GM18511 (cell line): Measurements from ENCODE around the gene CDK4.

Experiments
- ATAC-seq: cut with Tn5 transposase; IDR thresholded peaks from one replicate; pipeline ENCODE4 v1.9.1; 2021; ENCODE audit warnings: mild to moderate bottlenecking, moderate library complexity; ENCODE audit not compliant: unreplicated experiment

The CDK4 gene

GRCh38 chr12:57772429-57773322 lies 20.6 kb upstream of the CDK4 start, which contains the start of gene EEF1AKMT3:
TSS of gene EEF1AKMT3 (plus strand) at chr12:57772614. CDS start at chr12:57772725, 111 bp downstream.
- peak; percentile 31 for ATAC-seq

- peak; percentile 86 for ATAC-seq
These were observed 19.8 kb upstream of the CDK4 start, which contains the start of gene METTL1 for GRCh38 chr12:57771873-57772428. TSS of gene METTL1 (minus strand) at chr12:57772105. CDS start at chr12:57772083, 22 bp downstream.

GRCh38 chr12:57771236-57771872 lies 19.2 kb upstream of the CDK4 start:
- peak; percentile 80 for ATAC-seq

- ATAC-seq = no peak
These were observed 18.6 kb upstream of the CDK4 start for GRCh38 chr12:57770734-57771133.

- ATAC-seq = no peak
These were observed 17.5 kb upstream of the CDK4 start for GRCh38 chr12:57769594-57769993.

- ATAC-seq = no peak
These were observed 15.8 kb upstream of the CDK4 start for GRCh38 chr12:57767876-57768275.

- ATAC-seq = no peak
These were observed 15.2 kb upstream of the CDK4 start for GRCh38 chr12:57767305-57767698.

GRCh38 chr12:57766464-57767304 lies 14.6 kb upstream of the CDK4 start, which contains the start of gene CYP27B1:
TSS of gene CYP27B1 (minus strand) at chr12:57767078. CDS start at chr12:57767041, 37 bp downstream.
- ATAC-seq = no peak

GRCh38 chr12:57765698-57766463 lies 13.8 kb upstream of the CDK4 start:
- ATAC-seq = no peak

GRCh38 chr12:57765003-57765697 lies 13.0 kb upstream of the CDK4 start:
- peak; percentile 71 for ATAC-seq

GRCh38 chr12:57764662-57765002 lies 12.5 kb upstream of the CDK4 start:
- ATAC-seq = peak; percentile 15

GRCh38 chr12:57763881-57764661 lies 12.0 kb upstream of the CDK4 start:
- no peak for ATAC-seq

- ATAC-seq = no peak
These were observed 10.4 kb upstream of the CDK4 start for GRCh38 chr12:57762463-57762862.

GRCh38 chr12:57761391-57761998 lies 9.4 kb upstream of the CDK4 start:
- no peak for ATAC-seq

GRCh38 chr12:57760347-57760982 lies 8.4 kb upstream of the CDK4 start:
- no peak for ATAC-seq

GRCh38 chr12:57759360-57759980 lies 7.4 kb upstream of the CDK4 start:
- ATAC-seq = no peak
